GM03348 (cell line): ENCODE results near the gene SLC35F6.
A peak's percentile ranks its signal among the peaks of the same experiment; 100 is the strongest.
"Not testable (repeated sequence)": the region's sequence is repeated elsewhere in the genome, so short reads cannot be mapped to it uniquely, and the experiment has no call there.

ENCODE experiments used
- DNase-seq: peaks from one replicate; pipeline ENCODE4 v3.0.0; 2012; ENCODE audit warnings: low spot score

SLC35F6 gene

DNA sequence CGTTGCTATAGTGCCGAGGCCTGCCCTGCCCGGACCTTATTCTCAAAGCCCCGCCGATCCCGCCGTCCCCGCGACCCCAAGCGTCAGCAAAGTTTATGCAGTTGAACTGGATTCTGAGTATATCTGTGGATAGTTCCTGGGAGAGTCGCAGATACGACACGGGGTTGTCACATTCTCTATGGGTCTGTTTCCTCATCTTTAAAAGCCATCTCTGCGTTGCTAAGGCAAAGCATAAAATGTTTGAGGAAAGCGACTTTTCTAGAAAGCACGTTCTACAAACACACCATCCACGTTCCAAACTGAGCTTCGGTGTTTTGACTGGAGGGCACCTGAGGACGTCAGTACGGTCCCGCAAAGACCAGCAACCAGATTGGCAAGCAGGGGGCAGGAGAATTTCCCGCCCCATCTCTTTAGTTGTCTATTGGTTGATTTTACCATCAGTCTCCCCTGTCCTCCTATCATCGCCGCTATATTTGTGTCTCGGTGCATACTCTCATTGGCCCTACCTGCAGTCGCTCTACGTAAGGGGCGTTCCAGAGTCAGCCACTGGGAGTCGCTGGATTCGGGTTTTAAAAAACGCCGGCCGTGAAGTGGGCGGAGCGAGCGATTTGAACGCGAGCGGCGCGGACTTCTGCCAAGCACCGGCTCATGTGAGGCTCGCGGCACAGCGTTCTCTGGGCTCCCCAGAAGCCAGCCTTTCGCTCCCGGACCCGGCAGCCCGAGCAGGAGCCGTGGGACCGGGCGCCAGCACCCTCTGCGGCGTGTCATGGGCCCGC lies 21.5 kb downstream of the SLC35F6 start, which contains the start of gene CENPA:
Gene CENPA, plus strand, starts transcription at position 626 of the 776 bp plus-strand sequence. Its CDS starts 141 bp downstream, at position 767.
- peak; percentile 100 for DNase-seq

DNA sequence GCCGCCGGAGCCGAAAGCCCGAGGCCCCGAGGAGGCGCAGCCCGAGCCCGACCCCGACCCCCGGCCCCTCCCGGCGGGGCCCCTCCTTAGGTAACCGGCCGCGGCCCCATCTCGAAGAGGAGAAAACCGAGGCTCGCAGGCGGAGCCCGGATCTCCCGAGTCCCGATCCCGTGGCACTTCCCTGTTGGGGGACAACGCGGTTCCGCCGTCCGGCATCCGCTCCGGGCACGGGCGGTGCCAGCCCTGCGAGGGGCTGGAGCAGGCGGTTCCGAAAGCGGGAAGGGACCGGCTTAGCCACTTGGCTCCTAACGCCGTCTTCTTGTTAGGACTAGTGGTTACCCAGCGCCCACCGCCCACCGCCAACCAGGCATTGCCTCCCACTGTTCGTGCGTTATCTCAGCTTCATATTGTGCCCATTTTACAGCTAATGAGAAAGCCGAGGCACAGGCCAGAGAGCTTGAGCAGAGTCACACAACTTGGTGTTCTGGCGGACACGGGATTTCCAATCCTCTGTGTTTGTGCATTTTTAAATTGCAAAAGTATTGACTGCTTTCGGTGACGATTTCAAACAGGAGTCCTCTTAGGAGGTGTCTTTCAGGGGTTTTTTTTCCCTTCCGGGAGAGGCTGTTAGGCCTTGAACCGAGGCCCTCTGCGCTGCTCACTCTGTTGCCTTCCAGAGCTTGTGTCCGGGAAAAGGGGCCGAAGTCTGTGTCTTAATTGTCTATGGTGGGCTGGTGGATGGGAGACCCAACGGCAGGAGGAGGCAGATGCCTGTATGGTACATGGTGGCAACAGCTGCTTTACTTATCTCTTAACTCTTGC lies 22.3 kb downstream of the SLC35F6 start:
- peak; percentile 62 for DNase-seq

DNA sequence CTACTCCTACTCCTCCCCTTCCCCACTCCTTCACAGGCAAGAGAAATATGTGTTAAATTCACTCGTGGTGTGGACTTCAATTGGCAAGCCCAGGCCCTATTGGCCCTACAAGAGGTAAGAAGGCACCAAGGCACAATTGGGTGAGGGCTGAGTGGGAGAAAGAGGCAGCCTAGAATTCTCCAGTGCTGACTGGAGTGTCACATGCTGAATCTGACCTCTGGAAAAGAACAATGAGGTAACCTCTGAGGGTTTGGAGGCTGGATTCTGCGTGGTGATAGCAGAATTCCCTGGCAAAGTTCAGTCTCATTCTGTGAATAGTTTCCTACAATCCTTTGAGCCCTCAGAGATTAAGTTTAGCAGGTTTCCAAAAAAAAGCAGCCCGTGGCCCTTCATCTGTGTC lies 28.6 kb downstream of the SLC35F6 start:
- no peak for DNase-seq

DNA sequence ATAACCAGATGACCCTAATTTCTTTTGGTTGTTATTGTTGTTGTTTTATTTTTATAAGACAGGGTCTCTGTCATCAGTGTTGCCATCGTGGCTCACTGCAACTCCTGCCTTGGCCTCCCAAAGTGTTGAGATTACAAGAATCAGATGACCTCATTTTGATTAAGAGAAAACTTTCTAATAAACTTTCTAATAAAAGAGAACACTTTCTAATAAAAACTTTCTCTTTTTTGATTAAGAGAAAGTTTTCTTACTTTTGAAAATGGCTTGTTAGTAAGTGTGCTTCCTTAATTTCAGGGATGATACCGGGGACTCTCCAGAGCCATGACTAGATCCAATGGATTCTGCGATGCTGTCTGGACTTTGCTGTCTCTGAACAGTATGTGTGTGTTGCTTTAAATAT lies 29.4 kb downstream of the SLC35F6 start:
- DNase-seq: no peak

DNA sequence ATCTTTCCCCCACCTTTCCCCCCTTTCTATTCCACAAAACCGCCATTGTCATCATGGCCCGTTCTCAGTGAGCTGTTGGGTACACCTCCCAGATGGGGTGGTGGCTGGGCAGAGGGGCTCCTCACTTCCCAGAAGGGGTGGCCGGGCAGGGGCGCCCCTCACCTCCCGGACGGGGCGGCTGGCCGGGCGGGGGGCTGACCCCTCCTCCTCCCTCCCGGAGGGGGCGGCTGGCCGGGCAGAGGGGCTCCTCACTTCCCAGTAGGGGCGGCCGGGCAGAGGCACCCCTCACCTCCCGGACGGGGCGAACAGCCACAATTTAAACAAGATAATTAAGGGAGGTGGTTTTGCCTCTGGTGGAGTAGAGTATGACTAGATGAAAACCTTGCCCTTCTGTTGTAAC lies 31.1 kb downstream of the SLC35F6 start:
- not testable (repeated sequence) for DNase-seq

DNA sequence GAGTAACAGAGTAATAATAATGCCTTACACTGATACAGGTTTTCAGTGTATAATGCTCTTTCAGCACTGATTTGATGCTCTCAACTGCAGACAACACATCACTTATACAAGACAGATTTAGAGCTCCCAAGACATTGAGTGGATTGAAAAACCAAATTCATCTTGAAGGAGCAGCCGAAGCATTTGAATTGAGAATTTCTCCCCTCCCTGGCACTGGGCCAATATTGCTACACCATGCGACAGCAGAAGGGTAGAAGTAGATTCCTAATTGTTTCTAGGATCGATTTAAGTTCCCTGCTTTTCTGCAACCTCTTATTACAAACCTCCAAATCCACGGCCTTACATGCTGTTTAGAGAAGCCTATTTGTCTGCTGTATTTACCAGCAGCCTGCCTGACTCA lies 37.2 kb downstream of the SLC35F6 start:
- no peak for DNase-seq

DNA sequence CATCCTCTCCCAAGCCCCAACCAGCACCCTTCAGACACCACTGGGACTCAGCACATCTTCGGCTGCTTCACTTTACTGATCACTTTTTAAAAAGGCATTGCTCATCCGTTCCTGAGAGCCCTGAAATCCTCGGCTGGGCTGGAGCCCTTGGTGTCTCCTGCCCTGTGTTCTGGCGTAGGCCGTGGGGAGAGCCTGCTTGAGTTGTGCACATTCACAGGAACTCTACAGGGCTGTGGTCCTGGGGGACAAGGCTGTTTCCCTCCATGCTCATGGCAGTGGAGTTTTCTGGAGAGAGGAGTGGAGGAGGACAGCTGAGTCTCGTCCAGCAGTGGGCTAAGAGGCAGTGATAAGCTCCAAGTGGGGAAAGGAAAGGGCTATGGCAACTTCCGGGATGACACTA lies 37.7 kb downstream of the SLC35F6 start:
- DNase-seq: no peak

DNA sequence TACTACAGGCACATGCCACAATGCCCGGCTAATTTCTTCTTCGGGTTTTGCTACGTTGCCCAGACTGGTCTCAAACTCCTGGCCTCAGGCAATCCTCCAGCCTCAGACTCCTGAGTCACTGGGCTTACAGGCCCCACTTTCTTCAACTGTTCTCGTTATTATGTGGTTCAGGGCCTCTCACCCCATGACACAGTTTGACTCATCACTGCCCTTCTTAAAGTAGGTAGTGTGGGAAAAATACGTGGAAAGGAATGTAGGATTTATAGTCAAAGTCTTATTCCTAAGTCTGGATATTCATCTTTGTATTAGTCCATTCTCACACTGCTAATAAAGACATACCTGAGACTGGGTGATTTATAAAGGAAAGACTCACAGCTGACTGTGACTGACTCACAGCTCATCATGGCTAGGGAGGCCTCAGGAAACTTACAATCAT lies 41.2 kb downstream of the SLC35F6 start:
- peak; percentile 48 for DNase-seq

DNA sequence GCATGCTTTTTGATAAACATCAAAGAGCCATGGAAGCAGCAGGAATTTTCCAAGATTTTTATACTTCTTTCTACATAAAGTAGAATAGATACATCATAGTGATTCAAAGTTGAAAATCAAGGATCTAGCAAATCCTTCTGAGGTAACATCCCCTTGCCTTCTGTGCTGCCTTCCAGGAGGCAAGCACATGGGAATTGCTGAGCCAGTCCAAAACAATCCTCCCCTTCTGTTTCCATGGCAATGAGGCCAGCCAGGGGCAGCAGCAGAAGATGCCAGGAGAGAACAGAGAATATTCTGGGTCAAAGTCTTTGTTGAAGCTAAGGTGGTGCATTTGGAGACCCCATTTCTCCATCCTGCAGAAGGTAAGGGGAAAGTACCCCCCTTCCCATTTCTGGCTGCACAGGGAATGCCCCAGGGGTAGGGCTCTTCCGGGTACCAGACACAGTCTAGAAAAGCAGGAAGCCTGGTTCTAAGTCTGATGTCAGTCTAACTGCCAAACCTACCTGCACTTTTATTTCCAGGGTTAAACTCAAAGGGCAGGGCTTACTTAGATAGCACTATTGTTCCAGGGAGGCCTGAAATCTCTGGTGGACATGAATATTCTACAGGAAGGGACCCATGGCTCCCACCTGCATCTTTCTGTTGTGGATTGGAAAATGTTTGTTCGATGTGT lies 43.8 kb downstream of the SLC35F6 start:
- peak; percentile 30 for DNase-seq

DNA sequence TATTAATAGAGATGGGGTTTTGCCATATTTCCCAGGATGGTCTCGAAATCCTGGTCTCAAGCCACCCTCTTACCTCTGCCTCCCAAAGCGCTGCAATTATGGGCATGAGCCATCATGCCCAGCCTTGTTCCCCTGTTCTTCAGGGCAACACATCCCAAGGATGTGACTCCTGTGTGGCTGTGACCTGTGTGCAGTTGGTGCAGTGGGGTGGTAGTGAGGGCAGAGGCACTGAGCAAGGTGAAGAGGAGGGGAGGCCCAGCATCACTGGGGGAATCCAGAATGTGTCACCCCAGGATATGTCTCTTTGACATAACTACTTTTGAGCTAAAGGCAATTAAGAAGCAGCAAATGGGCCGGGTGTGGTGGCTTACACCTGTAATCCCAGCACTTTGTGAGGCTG lies 45.1 kb downstream of the SLC35F6 start:
- no peak for DNase-seq

DNA sequence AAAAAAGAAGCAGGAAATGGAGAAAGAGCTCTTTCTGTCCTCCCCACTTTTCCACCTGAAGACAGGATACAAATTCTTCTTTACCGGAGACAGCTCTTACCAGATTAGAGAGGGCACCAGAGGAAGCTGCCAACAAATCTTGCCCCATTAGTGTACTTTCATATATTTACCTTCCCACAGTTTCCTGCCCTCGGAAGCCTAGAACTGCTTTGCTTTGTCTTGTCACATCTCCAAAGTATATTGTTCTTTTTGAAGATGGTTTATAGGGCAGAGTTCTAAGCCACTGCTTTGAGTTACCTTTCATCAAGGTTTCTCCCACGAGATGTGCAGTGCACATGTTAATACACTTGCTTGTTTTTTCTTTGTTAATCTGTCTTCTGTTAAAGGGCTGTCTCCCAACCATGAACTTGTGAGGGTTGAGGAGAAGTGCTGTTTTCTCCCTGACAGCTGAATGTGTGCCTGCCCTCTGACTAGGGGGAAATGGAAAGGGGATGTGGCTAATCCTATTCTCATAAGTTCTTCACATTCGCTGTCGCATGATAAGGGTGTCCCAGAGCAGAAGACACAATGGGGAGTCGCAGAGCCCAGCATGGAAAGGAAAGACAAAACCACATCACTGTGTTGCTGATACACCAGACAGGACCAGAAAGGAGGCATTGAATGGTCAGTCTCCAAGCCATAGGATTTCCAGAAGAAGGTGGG lies 45.9 kb downstream of the SLC35F6 start:
- no peak for DNase-seq

DNA sequence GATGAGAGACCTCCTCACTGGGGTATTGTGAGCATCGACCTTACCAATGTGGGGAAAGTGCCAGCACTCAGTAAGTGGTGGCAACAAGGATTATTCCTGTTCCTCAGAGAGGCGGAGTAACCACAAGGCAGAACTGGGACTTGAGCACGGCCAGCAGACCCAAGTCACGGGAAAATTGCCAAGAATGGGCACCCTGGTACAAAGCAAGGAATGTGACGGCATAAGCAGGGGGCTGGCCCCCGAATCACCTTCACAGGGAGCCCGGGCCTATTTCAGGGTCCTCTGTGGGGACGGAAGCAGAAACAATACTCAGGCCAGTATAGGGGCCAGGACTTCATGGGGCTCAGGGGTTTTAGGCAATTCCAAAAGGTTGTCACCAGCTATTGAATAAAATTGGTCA lies 47.2 kb downstream of the SLC35F6 start:
- DNase-seq: no peak

DNA sequence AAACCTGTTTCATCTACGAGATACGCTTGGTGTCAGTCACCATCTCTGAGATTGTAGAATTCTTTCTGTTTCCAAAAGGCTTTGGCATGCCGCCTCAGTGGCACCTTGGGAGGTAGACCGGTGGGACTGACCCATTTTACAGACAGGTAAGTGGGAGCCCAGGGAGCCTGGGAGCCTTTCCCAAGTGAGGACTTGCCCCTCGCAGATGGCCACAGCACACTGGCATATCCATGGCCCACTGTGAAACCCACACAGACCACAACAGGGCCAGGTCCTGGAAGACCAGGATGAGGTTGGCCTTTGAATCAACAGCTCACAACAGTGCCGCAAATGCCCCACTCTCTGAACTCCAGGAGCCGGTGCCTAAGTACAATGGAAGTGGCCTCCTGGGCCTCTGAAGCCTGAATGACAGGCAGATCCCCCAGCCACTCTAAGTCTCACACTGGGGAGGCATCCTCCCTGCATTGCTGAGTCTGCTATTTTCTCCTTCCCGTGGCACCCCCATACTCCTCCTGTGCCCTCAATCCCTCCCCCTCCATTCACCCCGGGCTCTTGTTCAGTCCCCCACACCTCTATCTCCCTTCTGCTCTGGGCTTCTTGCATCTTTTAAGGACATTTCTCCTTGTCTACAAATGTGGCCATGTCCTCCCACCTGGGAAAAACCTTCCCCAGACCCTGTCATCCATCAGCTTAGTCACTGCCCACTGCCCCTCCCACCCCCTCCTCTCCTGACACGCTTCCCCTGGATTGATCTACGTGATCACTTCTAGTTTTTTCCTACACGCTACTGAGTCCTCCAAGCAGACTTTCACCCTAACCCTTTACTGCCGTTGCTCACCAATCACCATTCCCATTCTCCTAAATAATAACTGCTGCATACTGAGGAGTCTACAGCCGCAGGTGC lies 48.0 kb downstream of the SLC35F6 start:
- DNase-seq: no peak

DNA sequence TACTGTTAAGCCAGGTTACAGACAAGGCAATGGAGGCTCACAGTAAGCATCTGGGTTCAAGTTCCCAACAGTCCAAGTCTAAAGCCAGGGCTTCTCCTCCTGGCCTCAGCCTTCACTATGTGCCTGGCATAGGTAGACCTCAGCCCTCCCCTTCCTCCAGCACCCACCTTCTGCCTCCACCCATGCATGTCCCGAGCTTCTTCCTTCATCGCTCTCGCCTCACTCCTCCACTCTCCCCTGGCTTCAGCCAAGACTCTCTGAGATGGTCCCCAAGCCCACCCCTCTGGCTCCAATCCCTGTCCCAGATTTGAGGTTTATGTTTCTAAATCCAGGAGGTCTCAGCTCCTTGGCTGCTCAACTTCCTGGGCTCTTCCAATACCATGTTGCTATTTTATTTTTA lies 48.6 kb downstream of the SLC35F6 start:
- DNase-seq: no peak

DNA sequence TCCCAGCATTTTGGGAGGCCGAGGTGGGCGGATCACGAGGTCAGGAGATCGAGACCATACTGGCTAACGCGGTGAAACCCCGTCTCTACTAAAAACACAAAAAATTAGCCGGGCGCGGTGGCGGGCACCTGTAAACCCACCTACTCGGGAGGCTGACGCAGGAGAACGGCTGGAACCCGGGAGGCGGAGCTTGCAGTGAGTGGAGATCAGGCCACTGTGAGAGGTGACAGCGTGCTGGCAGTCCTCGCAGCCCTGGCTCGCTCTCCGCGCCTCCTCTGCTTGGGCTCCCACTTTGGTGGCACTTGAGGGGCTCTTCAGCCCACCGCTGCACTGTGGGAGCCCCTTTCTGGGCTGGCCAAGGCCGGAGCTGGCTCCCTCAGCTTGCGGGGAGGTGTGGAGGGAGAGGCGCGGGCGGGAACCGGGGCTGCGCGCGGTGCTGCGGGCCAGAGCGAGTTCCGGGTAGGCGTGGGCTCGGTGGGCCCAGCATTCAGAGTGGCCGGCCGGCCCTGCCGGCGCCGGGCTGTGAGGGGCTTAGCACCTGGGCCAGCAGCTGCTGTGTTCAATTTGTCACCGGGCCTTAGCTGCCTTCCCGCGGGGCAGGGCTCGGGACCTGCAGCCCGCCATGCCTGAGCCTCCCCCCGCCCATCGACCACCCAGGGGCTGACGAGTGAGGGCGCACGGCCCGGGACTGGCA lies 50.1 kb downstream of the SLC35F6 start:
- not testable (repeated sequence) for DNase-seq

DNA sequence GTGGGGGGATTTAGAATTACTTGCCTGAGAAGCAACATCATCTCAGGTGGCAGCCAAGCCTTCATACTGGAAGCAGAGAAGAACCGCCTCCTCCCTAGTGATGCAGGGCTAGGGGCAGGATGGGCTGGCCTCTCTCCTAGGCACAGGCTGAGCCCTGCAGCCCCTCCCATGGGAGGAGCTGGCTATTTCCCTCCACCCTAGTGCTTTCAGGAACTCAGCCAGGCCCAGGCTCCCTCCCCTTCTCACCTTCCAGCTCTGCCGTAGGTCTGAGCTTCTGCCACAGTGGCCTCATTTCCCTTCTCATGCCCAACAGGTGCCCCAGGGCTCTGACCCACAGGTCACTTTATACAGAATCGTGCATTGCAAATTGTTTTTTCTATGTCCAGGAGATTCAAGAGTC lies 52.8 kb downstream of the SLC35F6 start:
- DNase-seq: no peak

DNA sequence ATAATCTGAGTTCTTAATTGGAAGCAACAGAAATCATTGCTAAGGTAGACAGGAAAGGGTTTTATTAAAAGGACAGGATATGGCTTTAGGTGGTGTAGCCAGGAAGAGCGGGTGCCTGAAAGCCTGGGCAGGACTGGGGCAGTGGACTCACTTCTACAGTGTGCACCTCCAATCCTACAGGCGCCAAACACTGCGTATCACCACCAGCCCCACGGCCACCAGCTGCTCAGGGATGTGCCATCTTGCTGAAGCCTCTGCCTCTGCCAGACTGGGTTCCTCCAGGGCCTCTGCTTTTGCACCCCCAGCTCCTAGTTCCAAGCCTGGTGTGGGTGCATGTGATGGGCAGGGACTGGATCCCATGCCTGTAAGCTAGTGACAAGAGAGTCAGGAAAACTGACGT lies 54.2 kb downstream of the SLC35F6 start:
- no peak for DNase-seq

DNA sequence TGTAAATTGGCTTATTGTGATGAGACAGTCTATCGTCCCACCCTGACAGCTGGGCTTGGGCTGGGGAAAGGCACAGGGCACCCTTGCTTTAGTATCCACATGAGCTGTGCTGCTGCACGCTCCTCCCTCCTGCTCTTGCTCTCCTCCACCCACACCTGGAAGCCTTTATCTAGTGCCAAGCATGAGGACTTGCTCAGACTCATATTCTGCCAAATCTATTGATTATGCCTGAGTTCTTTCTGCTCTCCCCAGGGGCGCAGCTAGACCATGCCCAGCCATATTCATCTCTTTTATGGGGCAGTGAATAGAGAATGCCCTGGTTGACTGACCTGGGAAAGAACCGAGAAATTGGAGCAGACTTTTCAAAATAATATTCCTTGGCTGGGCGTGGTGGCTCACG lies 54.9 kb downstream of the SLC35F6 start:
- DNase-seq: no peak

DNA sequence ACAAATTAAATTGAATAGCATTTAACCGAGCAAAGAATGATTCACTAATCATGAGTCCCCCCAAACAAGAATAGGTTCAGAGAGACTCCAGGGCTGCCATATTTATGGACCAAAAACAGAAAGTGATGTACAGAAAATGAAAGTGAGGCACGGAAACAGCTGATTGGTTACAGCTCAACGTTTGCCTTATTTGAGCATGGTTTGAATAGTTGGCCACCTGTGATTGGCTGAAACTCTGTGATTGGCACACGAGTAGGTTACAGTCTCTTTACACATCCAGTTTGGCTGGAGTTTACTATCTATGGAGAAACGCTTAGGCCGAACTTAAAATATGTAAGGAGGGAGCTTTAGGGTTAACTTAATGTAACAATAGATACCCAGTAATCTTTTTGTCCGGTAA lies 56.8 kb downstream of the SLC35F6 start:
- DNase-seq: no peak

DNA sequence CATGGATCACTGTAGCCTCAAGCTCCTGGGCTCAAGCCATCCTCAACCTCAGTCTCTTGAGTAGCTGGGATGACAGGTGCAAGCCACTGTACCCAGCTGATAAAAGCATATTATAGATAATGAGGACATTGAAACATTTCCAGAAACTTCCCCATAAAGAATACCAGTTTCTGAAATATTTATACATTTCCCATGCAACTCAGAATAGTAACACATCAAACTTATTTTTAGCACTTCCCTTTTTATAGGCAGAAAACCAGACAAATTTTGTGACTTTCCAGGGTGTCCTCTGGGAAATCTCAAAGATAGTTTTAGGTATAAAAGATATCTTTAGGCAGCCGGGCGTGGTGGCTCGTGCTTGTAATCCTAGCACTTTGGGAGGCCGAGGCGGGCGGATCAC lies 58.8 kb downstream of the SLC35F6 start:
- DNase-seq: no peak
